Measurements from ENCODE around the gene TNFSF13.

The TNFSF13 gene

GRCh38 chr17:7610641-7611040 is 52.1 kb downstream of the TNFSF13 start:
- Histone ChIP-seq H4K20me1 (peaks cover 13 to 83% (median 66%) of the 10 kb centered on the region in 11 experiments; a peak in 19 of 22 replicates), H3K4me1 (peaks cover 24 to 38% (median 30%) of the 10 kb centered on the region in 10 experiments), H3K36me3 (peaks cover 27 to 67% (median 53%) of the 10 kb centered on the region in 11 experiments), H3K4me2 (0 out of 22 replicates have a peak overlapping the region, but pooled peaks of 1 of the 11 experiments have one; percentile 91), H3K4me3 (no peak overlapping the region), H3K27ac (no peak overlapping the region), H3K9me3 (replicated peaks in 1 of 11) (no peaks in the 10 kb centered on the region), H3K9ac (no peak overlapping the region), H3K27me3 (no peaks in the 10 kb centered on the region)
- no peak for TF ChIP-seq Cebpa-rat (IDR thresholded peaks at IDR 0.05)
